Inflammatory macrophage (primary cell): ENCODE measurements around the gene ABL1.

Experiments
- DNase-seq, 2 donors: peaks; one replicate each; pipeline ENCODE4 v3.0.0-alpha.2; 2020 to 2022

The ABL1 gene

GRCh38 chr9:130920762-130921299 lies 85.8 kb downstream of the ABL1 start:
- no peak for DNase-seq

GRCh38 chr9:130921300-130921988 lies 86.4 kb downstream of the ABL1 start:
- no peak for DNase-seq

GRCh38 chr9:130921989-130922892 lies 87.2 kb downstream of the ABL1 start:
- DNase-seq: no peak

- no peak for DNase-seq
These were observed 88.0 kb downstream of the ABL1 start for GRCh38 chr9:130922893-130923610.

GRCh38 chr9:130923611-130924447 lies 88.8 kb downstream of the ABL1 start:
- no peak for DNase-seq

- DNase-seq: no peak
These were observed 89.4 kb downstream of the ABL1 start for GRCh38 chr9:130924448-130924788.

GRCh38 chr9:130925050-130925678 lies 90.1 kb downstream of the ABL1 start:
- no peak for DNase-seq

GRCh38 chr9:130927338-130927737 lies 92.3 kb downstream of the ABL1 start:
- DNase-seq: no peak

GRCh38 chr9:130927995-130928900 lies 93.2 kb downstream of the ABL1 start:
- no peak for DNase-seq

GRCh38 chr9:130929571-130930038 lies 94.6 kb downstream of the ABL1 start:
- DNase-seq: no peak

- no peak for DNase-seq
These were observed 95.2 kb downstream of the ABL1 start for GRCh38 chr9:130930132-130930803.

- no peak for DNase-seq
These were observed 95.8 kb downstream of the ABL1 start for GRCh38 chr9:130930804-130931349.

GRCh38 chr9:130931508-130932254 lies 96.6 kb downstream of the ABL1 start:
- DNase-seq: no peak

GRCh38 chr9:130932255-130933079 lies 97.4 kb downstream of the ABL1 start:
- no peak for DNase-seq

GRCh38 chr9:130933114-130934046 lies 98.3 kb downstream of the ABL1 start:
- DNase-seq: no peak

GRCh38 chr9:130934246-130934645 lies 99.2 kb downstream of the ABL1 start:
- no peak for DNase-seq
